GM12878 (cell line): ENCODE measurements around the gene STK35. TPM values are rescaled to one million over a fixed set of nuclear protein-coding genes. Genes with fewer than 3 reads are reported as not detected.

Experiments
- ATAC-seq: fragments of 200-7000 bp; cut with Tn5 transposase; 3 replicates; pipeline ENCODE4 v1.9.1; 2020; ENCODE audit warnings: mild to moderate bottlenecking, moderate library complexity
- BruUV-seq: library from RNA; stranded (reverse); fragments of 400-500 nt; replicated peaks from 2 replicates; lab custom pipeline; 2021; lab: Mats Ljungman, UMichigan
- CTCF ChIA-PET: fragments of 300-600 bp; sonication (Branson Sonifier 250); formaldehyde crosslinking; extraction: SDS; loops from one replicate; lab custom pipeline; 2021; ENCODE audit warnings: inconsistent platforms; lab: Yijun Ruan, JAX
- POLR2A ChIA-PET: fragments of 350-600 bp; formaldehyde crosslinking; extraction: SDS; loops from one replicate; lab custom pipeline; 2021; ENCODE audit warnings: inconsistent platforms; lab: Charles Lee
- RAD21 ChIA-PET: fragments of 300-600 bp; sonication (Branson Sonifier 250); formaldehyde crosslinking; loops from one replicate; lab custom pipeline; 2023; ENCODE audit warnings: antibody characterized with exemption; ENCODE audit not compliant: unreplicated experiment; lab: Charles Lee
- SMC1A ChIA-PET: fragments of 300-600 bp; sonication (Branson Sonifier 250); formaldehyde crosslinking; loops from one replicate; lab custom pipeline; 2023; ENCODE audit not compliant: unreplicated experiment, uncharacterized antibody; lab: Charles Lee
- DNase-seq: peaks from one replicate; pipeline ENCODE4 v3.0.0-alpha.2; 2011; ENCODE audit warnings: low read depth, low spot score
- FAIRE-seq: peaks from 3 replicates; lab custom pipeline; 2011; peaks lifted over from hg19 to GRCh38; lab: Jason Lieb, UNC
- H2AFZ ChIP-seq: 2 replicates; pipeline ENCODE4 v1.6.0; 2011; ENCODE audit warnings: low read depth, low read length, control low read depth; ENCODE audit not compliant: control insufficient read depth
- H3K27ac ChIP-seq: 2 replicates; pipeline ENCODE4 v1.5.1; 2011; ENCODE audit warnings: control low read depth; ENCODE audit not compliant: control insufficient read depth, insufficient read depth
- H3K27me3 ChIP-seq, 2 experiments: replicated peaks in 1 of 2; 2 replicates each; pipeline versions ENCODE4 v1.6.0 to v1.6.1; 2011; ENCODE audit warnings: low read length in 1 of 2; ENCODE audit not compliant: control insufficient read depth in 2 of 2, insufficient read depth in 2 of 2
- H3K36me3 ChIP-seq, 2 experiments: 2 replicates each; pipeline ENCODE4 v1.5.1; 2011; ENCODE audit warnings: low read length in 1 of 2; ENCODE audit not compliant: control insufficient read depth in 2 of 2, insufficient read depth in 2 of 2
- H3K4me1 ChIP-seq: 2 replicates; pipeline ENCODE4 v1.6.1; 2011; ENCODE audit warnings: mild to moderate bottlenecking, low read length, moderate library complexity, mixed read lengths; ENCODE audit not compliant: control insufficient read depth, insufficient read depth
- H3K4me2 ChIP-seq: 2 replicates; pipeline ENCODE4 v1.6.0; 2011; ENCODE audit warnings: control low read depth; ENCODE audit not compliant: control insufficient read depth, insufficient read depth
- H3K4me3 ChIP-seq: fragments of 200-600 bp; sonication (generic); 2 replicates; pipeline ENCODE4 v1.5.1; 2016
- H3K79me2 ChIP-seq: 2 replicates; pipeline ENCODE4 v1.6.0; 2011; ENCODE audit warnings: low read length; ENCODE audit not compliant: control insufficient read depth, insufficient read depth
- H3K9ac ChIP-seq: 2 replicates; pipeline ENCODE4 v1.8.0; 2011; ENCODE audit warnings: low read length, control low read depth, mixed read lengths; ENCODE audit not compliant: control insufficient read depth, insufficient read depth
- H3K9me3 ChIP-seq: replicated peaks from 3 replicates; pipeline ENCODE4 v1.5.1; 2011; ENCODE audit warnings: mild to moderate bottlenecking, low read length; ENCODE audit not compliant: control insufficient read depth, insufficient read depth
- H4K20me1 ChIP-seq: 2 replicates; pipeline ENCODE4 v1.6.0; 2011; ENCODE audit not compliant: control insufficient read depth, insufficient read depth
- BACH1 ChIP-seq: fragments of 450-650 bp; IDR thresholded peaks from 2 replicates; pipeline ENCODE4 v1.6.1; 2017; ENCODE audit warnings: mild to moderate bottlenecking, borderline replicate concordance
- EZH2 ChIP-seq: IDR thresholded peaks from 2 replicates; pipeline ENCODE4 v1.6.1; 2012; ENCODE audit warnings: low read depth, mild to moderate bottlenecking, control low read depth, inconsistent platforms, low read length, borderline replicate concordance; ENCODE audit not compliant: control insufficient read depth
- IRF4 ChIP-seq: IDR thresholded peaks from 2 replicates; pipeline ENCODE4 v1.6.1; 2011; ENCODE audit warnings: low read depth, low read length
- KAT2A ChIP-seq: conservative IDR thresholded peaks from 2 replicates; pipeline ENCODE4 v1.6.1; 2011; ENCODE audit warnings: low read depth, low read length; ENCODE audit not compliant: control insufficient read depth
- KDM1A ChIP-seq: fragments of 200-600 bp; sonication (generic); IDR thresholded peaks from 2 replicates; pipeline ENCODE4 v1.6.1; 2016; ENCODE audit warnings: borderline replicate concordance
- MEF2B ChIP-seq: fragments of 450-650 bp; IDR thresholded peaks from 2 replicates; pipeline ENCODE4 v1.6.1; 2018; ENCODE audit warnings: mild to moderate bottlenecking, moderate library complexity; ENCODE audit not compliant: partially characterized antibody, poor library complexity, severe bottlenecking
- MTA2 ChIP-seq: fragments of 450-650 bp; IDR thresholded peaks from 2 replicates; pipeline ENCODE4 v1.6.1; 2016; ENCODE audit warnings: low read depth, mild to moderate bottlenecking, moderate library complexity
- PBX3 ChIP-seq: IDR thresholded peaks from 2 replicates; pipeline ENCODE4 v1.6.1; 2011; ENCODE audit warnings: mild to moderate bottlenecking, low read depth, low read length, moderate library complexity; ENCODE audit not compliant: insufficient replicate concordance
- RELA ChIP-seq: fragments of 450-650 bp; IDR thresholded peaks from 2 replicates; pipeline ENCODE4 v1.8.0; 2014; ENCODE audit warnings: borderline replicate concordance; ENCODE audit not compliant: partially characterized antibody
- TCF12 ChIP-seq: IDR thresholded peaks from 2 replicates; pipeline ENCODE4 v1.6.1; 2011; ENCODE audit warnings: low read depth, mild to moderate bottlenecking, low read length
- TCF7 ChIP-seq: IDR thresholded peaks from 2 replicates; pipeline ENCODE4 v1.6.1; 2014; ENCODE audit warnings: antibody characterized with exemption, borderline replicate concordance
- ZNF384 ChIP-seq: IDR thresholded peaks from 2 replicates; pipeline ENCODE4 v1.6.1; 2012; ENCODE audit warnings: low read depth, mild to moderate bottlenecking, low read length, improper control_type of control experiment, borderline replicate concordance
- ZNF622 ChIP-seq: fragments of 450-650 bp; IDR thresholded peaks from 2 replicates; pipeline ENCODE4 v1.6.1; 2017; ENCODE audit warnings: mild to moderate bottlenecking, inconsistent platforms
- ZNF687 ChIP-seq: fragments of 450-650 bp; IDR thresholded peaks from 2 replicates; pipeline ENCODE4 v1.6.1; 2017; ENCODE audit warnings: mild to moderate bottlenecking, moderate library complexity
- WGBS: methylation state at CpG from one replicate; pipeline ENCODE4 v1.1.6; 2016; ENCODE audit warnings: low lambda C conversion rate; ENCODE audit not compliant: insufficient replicate concordance, insufficient coverage; ENCODE audit errors: missing lambda C conversion rate; 5-methylcytosine and 5-hydroxymethylcytosine counted together
- in situ Hi-C: fragments of 300-500 bp; cut with MboI; formaldehyde crosslinking; loops from 9 replicates; pipeline ENCODE4 v1.14.3; 2018; ENCODE audit warnings: mixed read lengths
- intact Hi-C: fragments of 100-400 bp; cut with micrococcal nuclease; formaldehyde crosslinking; loops from one replicate; pipeline ENCODE4 v1.14.2; 2022; ENCODE audit not compliant: unreplicated experiment
- polyA plus RNA-seq, 11 experiments: library from polyadenylated mRNA; depleted of rRNA in 4 of 11; unstranded in 6 of 11; stranded (reverse) in 5 of 11; fragments of >200 nt; fragmentation: Nextera tagmentation in 4 of 11; fragmentation: Illumina TruSeq in 1 of 11; extraction: Ambion mirVana in 4 of 11; extraction: Trizol in 1 of 11; gene quantifications; 1 replicate in 1 of 11; 2 replicates in 10 of 11; pipeline versions ENCODE4 v1.2.1 to v1.2.3, GENCODE V29; 2011 to 2016; ENCODE audit warnings: inconsistent platforms in 2 of 11, missing spikeins in 2 of 11, low read depth in 1 of 11
- total RNA-seq, 4 experiments: library from RNA; depleted of rRNA in 3 of 4; stranded (reverse); fragments of >200 nt in 3 of 4; fragmentation: Illumina TruSeq in 1 of 4; extraction: Trizol in 1 of 4; gene quantifications; 2 replicates each; pipeline versions ENCODE4 v1.2.1 to v1.2.3, GENCODE V29; 2013 to 2021

Gene STK35
- total and polyA plus RNA-seq, 10 of the 15 experiments (the other 5 are each of a cell fraction or from before 2014, with no cell fraction given): 2.9 to 19.4 (median 9.6) TPM

- ChIA-PET SMC1A (interaction anchor here (1.1 to 2.1 kb wide), 5 partner anchors 7 to 40 kb away, joined by 3 to 7 read pairs (median 4); no protein-coding TSS in a partner anchor), CTCF (interaction anchor here (0.6 to 2.4 kb wide), 4 partner anchors 9 to 1952 kb away, joined by 3 to 8 read pairs (median 4); no protein-coding TSS in a partner anchor), RAD21 (interaction anchor here (0.5 to 2.3 kb wide), 5 partner anchors 22 to 1964 kb away, joined by 3 to 6 read pairs (median 3); no protein-coding TSS in a partner anchor), POLR2A (interaction anchor here (0.5 to 0.7 kb wide), 2 partner anchors 331 to 880 kb away, joined by 4 read pairs; no protein-coding TSS in a partner anchor)
- ATAC-seq (peak; percentile 78), DNase-seq (peak; percentile 16), FAIRE-seq (no peak)
- H3K9me3 ChIP-seq: no peaks in the 10 kb centered on the region
- peaks cover 7% of the 10 kb centered on the region; the same call in 1 of the 2 replicates for H3K79me2 ChIP-seq
- no peak overlapping the region for H3K4me2 ChIP-seq
- no peak overlapping the region for H3K27ac ChIP-seq
- peaks cover 2 to 9% of the 10 kb centered on the region in 2 experiments; a peak in 2 of 4 replicates for H3K36me3 ChIP-seq
- in situ Hi-C loops: no loop called here
- WGBS: 53% methylated on average over 8 of the region's 9 CpGs
- H3K4me3 ChIP-seq: no peak overlapping the region
- no peak overlapping the region for H2AFZ ChIP-seq
- BruUV-seq: no TSS peak
- TF ChIP-seq KAT2A (no peak), ZNF622 (no peak), ZNF384 (no peak), KDM1A (no peak), MTA2 (peak; percentile 80), TCF7 (no peak), RELA (no peak), PBX3 (no peak), IRF4 (no peak), BACH1 (no peak), TCF12 (no peak), MEF2B (peak; percentile 64), ZNF687 (no peak), EZH2 (no peak)
- no peak overlapping the region for H3K9ac ChIP-seq
- H3K27me3 ChIP-seq: no peaks in the 10 kb centered on the region
- intact Hi-C loops: no loop called here
- H4K20me1 ChIP-seq: peaks cover 4% of the 10 kb centered on the region; the same call in 1 of the 2 replicates
- H3K4me1 ChIP-seq: no peaks in the 10 kb centered on the region; the same call in 1 of the 2 replicates
Observed at GRCh38 chr20:2133318-2134183, 31.9 kb downstream of the STK35 start.
